Psoas muscle (tissue), 8 donors: ENCODE data around the gene RAB30. TPM values are rescaled to one million over a fixed set of nuclear protein-coding genes. Genes with fewer than 3 reads are reported as not detected.

Experiments used
- ATAC-seq, 4 donors: fragments of 200-7000 bp; cut with Tn5 transposase; one replicate each; pipeline ENCODE4 v1.9.1; 2020; ENCODE audit warnings: moderate library complexity in 3 of 4, mild to moderate bottlenecking in 2 of 4
- DNase-seq, 2 donors: peaks; one replicate each; pipeline ENCODE4 v3.0.0-alpha.2; 2020
- H3K27ac ChIP-seq: fragments of 200-600 bp; one replicate; pipeline ENCODE4 v1.8.0; 2022
- H3K27me3 ChIP-seq, 3 donors: fragments of 200-600 bp in 1 of 3; one replicate each; pipeline versions ENCODE4 v1.6.1 to v1.8.0; 2013 to 2022; ENCODE audit warnings: low read length in 2 of 3, mild to moderate bottlenecking in 2 of 3, moderate library complexity in 1 of 3; ENCODE audit not compliant: insufficient read depth in 3 of 3
- H3K36me3 ChIP-seq, 2 donors: fragments of 200-600 bp in 1 of 2; one replicate each; pipeline versions ENCODE4 v1.6.1 to v1.8.0; 2013 to 2022; ENCODE audit warnings: low read depth in 1 of 2, mild to moderate bottlenecking in 1 of 2, moderate library complexity in 1 of 2; ENCODE audit not compliant: insufficient read depth in 1 of 2
- H3K4me1 ChIP-seq: fragments of 200-600 bp; one replicate; pipeline ENCODE4 v1.8.0; 2022
- H3K4me3 ChIP-seq: fragments of 200-600 bp; one replicate; pipeline ENCODE4 v1.8.0; 2022; ENCODE audit warnings: mild to moderate bottlenecking
- H3K9me3 ChIP-seq: fragments of 200-600 bp; one replicate; pipeline ENCODE4 v1.8.0; 2022
- WGBS, 3 donors: extraction: QIAGEN DNeasy Blood & Tissue Kit; methylation state at CpG; one replicate each; pipeline versions ENCODE4 v1.1.6 to v1.1.7; 2013; 5-methylcytosine and 5-hydroxymethylcytosine counted together
- intact Hi-C, 2 donors: fragments of 100-400 bp; cut with DNase I; formaldehyde crosslinking; loops; one replicate each; pipeline versions ENCODE4 v1.11.0 to v1.14.2; 2022
- polyA plus RNA-seq, 3 donors: library from polyadenylated mRNA; stranded (reverse); fragments of 200-250 nt; gene quantifications; one replicate each; pipeline ENCODE4 v1.2.3, GENCODE V29; 2013
- total RNA-seq, 4 donors: library from RNA; stranded (reverse); fragmentation: NEBNext Ultra II Directional in 2 of 4; extraction: Animal tissue kit (Norgen Biotek cat#: 25700) in 2 of 4; gene quantifications; one replicate each; pipeline versions ENCODE4 v1.2.1 to v1.2.4, GENCODE V29; 2021 to 2023
- TF ChIP-seq, protein P1 (sequence below): fragments of 200-600 bp; IDR thresholded peaks from one replicate; pipeline ENCODE4 v1.8.0; 2022; ENCODE audit warnings: antibody characterized with exemption
- donor health status: healthy with polysubstance abuse.
- donor health status: DM: no; HTN: no; CAD: no; lungs with moderate emphysema.
- donor health status: Bipolar disorder and iron deficiency.
- donor health status: healthy.
- donor health status: DM: yes; HTN: yes; CAD: no.
- donor health status: DM: no; HTN: no; CAD: no.
- donor health status: DM: no; HTN: no; CAD: no.
- donor health status: DM: yes; HTN: yes; CAD: no.

RAB30 gene
- total and polyA plus RNA-seq, 7 donors: 3.4 to 89.7 (median 21.5) TPM

GRCh38 chr11:83088965-83089364, 17.3 kb upstream of the RAB30 start:
- no peaks in the 10 kb centered on the region for H3K36me3 ChIP-seq
- no peaks in the 10 kb centered on the region for H3K9me3 ChIP-seq
- H3K27me3 ChIP-seq: no peaks in the 10 kb centered on the region
- DNase-seq (no peak), ATAC-seq (no peak)
- H3K4me1 ChIP-seq: peaks cover 18% of the 10 kb centered on the region
- TF ChIP-seq, protein P1, sequence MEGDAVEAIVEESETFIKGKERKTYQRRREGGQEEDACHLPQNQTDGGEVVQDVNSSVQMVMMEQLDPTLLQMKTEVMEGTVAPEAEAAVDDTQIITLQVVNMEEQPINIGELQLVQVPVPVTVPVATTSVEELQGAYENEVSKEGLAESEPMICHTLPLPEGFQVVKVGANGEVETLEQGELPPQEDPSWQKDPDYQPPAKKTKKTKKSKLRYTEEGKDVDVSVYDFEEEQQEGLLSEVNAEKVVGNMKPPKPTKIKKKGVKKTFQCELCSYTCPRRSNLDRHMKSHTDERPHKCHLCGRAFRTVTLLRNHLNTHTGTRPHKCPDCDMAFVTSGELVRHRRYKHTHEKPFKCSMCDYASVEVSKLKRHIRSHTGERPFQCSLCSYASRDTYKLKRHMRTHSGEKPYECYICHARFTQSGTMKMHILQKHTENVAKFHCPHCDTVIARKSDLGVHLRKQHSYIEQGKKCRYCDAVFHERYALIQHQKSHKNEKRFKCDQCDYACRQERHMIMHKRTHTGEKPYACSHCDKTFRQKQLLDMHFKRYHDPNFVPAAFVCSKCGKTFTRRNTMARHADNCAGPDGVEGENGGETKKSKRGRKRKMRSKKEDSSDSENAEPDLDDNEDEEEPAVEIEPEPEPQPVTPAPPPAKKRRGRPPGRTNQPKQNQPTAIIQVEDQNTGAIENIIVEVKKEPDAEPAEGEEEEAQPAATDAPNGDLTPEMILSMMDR: no peak
- no peak overlapping the region for H3K4me3 ChIP-seq
- H3K27ac ChIP-seq: no peak overlapping the region
- intact Hi-C loops: no loop called here
- WGBS, 3 donors: 98% methylated on average over 2 of the region's 2 CpGs

DNA sequence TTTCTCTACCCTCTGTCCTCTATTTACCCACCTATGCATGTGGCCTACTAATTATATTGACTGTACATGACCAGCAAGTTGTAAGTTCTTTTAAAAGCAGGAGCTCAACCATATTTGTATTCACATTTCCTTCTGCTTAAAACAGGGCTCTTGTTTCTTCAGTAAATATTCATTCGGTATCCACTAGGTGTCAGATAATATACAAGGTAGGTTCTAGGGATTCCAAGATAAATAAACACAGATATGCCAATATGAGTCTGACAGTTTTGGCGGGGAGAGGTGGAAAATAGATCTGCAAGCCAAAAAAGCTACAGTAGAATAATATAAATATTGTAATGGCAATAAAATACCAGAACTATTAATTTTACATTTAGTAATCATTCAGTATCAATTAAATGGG, 15.3 kb upstream of the RAB30 start:
- TF ChIP-seq, protein P1: peak; percentile 26
- Histone ChIP-seq H3K27ac (no peak overlapping the region), H3K9me3 (no peaks in the 10 kb centered on the region), H3K4me1 (no peaks in the 10 kb centered on the region), H3K36me3 (peaks cover 0 to 4% of the 10 kb centered on the region in 2 donors), H3K4me3 (no peak overlapping the region), H3K27me3 (no peaks in the 10 kb centered on the region)
- 18 to 19% (median 19%) methylated on average over 2 of the region's 2 CpGs for WGBS, 3 donors
- no peak for DNase-seq
- ATAC-seq: peak in 1 of 4 donors; percentile 25
- intact Hi-C loops: no loop called here

- no peak overlapping the region for H3K27ac ChIP-seq
- no peaks in the 10 kb centered on the region for H3K27me3 ChIP-seq
- DNase-seq (no peak), ATAC-seq (no peak)
- peaks cover 5 to 53% of the 10 kb centered on the region in 2 donors for H3K36me3 ChIP-seq
- no peak overlapping the region for H3K4me3 ChIP-seq
- TF ChIP-seq, protein P1: no peak
- intact Hi-C loops: loop anchor here in 1 of 2 donors (10.0 kb wide), 1 partner anchor 175 kb away; the partner anchor contains the start of genes DDIAS and PRCP
- peaks cover 21% of the 10 kb centered on the region for H3K4me1 ChIP-seq
- 82 to 89% (median 85%) methylated on average over 5 of the region's 5 CpGs for WGBS, 3 donors
- H3K9me3 ChIP-seq: no peaks in the 10 kb centered on the region
Observed at GRCh38 chr11:83079820-83080219, 8.1 kb upstream of the RAB30 start.

GRCh38 chr11:83078269-83078668, 6.6 kb upstream of the RAB30 start:
- DNase-seq (no peak), ATAC-seq (no peak)
- 55 to 91% (median 76%) methylated on average over 1 of the region's 1 CpG for WGBS, 3 donors
- H3K9me3 ChIP-seq: no peaks in the 10 kb centered on the region
- TF ChIP-seq, protein P1: no peak
- no peak overlapping the region for H3K27ac ChIP-seq
- H3K4me3 ChIP-seq: no peak overlapping the region
- no peaks in the 10 kb centered on the region for H3K27me3 ChIP-seq
- H3K36me3 ChIP-seq: peaks cover 5 to 69% of the 10 kb centered on the region in 2 donors
- H3K4me1 ChIP-seq: peaks cover 29% of the 10 kb centered on the region
- intact Hi-C loops: loop anchor here in 1 of 2 donors (10.0 kb wide), 1 partner anchor 173 kb away; the partner anchor contains the start of genes DDIAS and PRCP

DNA sequence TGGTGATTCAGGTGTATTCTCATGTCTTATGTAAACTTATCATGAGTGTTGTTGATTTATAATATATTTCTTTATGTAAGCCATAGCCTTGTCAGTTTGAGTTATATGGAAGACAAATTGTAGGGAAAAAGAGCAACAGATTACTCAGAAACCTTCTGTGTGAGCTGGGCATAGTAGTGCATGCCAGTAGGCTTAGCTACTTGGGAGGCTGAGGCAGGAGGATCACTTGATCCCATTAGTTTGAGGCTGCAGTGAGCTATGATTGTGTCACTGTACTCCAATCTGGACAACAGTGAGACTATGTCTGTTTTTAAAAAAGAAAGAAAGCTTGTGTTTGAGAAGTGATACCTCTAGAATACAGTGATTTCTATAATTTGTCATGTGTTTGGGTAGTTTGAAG, 2.2 kb upstream of the RAB30 start:
- no peak for ATAC-seq
- Histone ChIP-seq H3K27me3 (no peaks in the 10 kb centered on the region), H3K9me3 (no peaks in the 10 kb centered on the region), H3K36me3 (peaks cover 5 to 54% of the 10 kb centered on the region in 2 donors), H3K27ac (peak overlapping the region; percentile 25), H3K4me1 (peaks cover 46% of the 10 kb centered on the region), H3K4me3 (peak overlapping the region; percentile 68)
- TF ChIP-seq, protein P1: no peak
- intact Hi-C loops: loop anchor here (5.0 to 10.0 kb wide), 5 partner anchors 77 to 172 kb away; partner anchors contain the start of genes DDIAS (in 2 of the 2), PRCP (in 2 of the 2) and ANKRD42 (in 1 of the 2)
- DNase-seq: no peak
